Natural killer cell (primary cell): ENCODE results near the gene CBR4. TPM values are rescaled to one million over a fixed set of nuclear protein-coding genes. Genes with fewer than 3 reads are reported as not detected.

Source experiments
- ATAC-seq, 3 donors: fragments of 150-1000 bp in 2 of 3; fragments of 200-7000 bp in 1 of 3; cut with Tn5 transposase; 1 replicate in 1 of 3; 2 replicates in 2 of 3; pipeline ENCODE4 v1.10.0; 2021; ENCODE audit warnings: mild to moderate bottlenecking in 2 of 3, moderate library complexity in 2 of 3
- DNase-seq, 2 donors: peaks; one replicate each; pipeline versions ENCODE4 v3.0.0 to v3.0.0-alpha.2; 2013 to 2021; ENCODE audit warnings: mixed read lengths in 1 of 2
- H3K27ac ChIP-seq: one replicate; pipeline ENCODE4 v1.5.1; 2013; ENCODE audit warnings: mild to moderate bottlenecking, low read length
- H3K27me3 ChIP-seq: one replicate; pipeline ENCODE4 v1.6.1; 2013; ENCODE audit warnings: low read length; ENCODE audit not compliant: control insufficient read depth, insufficient read depth
- H3K36me3 ChIP-seq: one replicate; pipeline ENCODE4 v1.6.1; 2013; ENCODE audit warnings: low read length; ENCODE audit not compliant: control insufficient read depth, insufficient read depth
- H3K4me1 ChIP-seq: one replicate; pipeline ENCODE4 v1.6.1; 2013; ENCODE audit warnings: low read length; ENCODE audit not compliant: control insufficient read depth, insufficient read depth
- H3K4me3 ChIP-seq: one replicate; pipeline ENCODE4 v1.5.1; 2013; ENCODE audit warnings: low read length
- H3K9me3 ChIP-seq: one replicate; pipeline ENCODE4 v1.6.1; 2013; ENCODE audit warnings: low read length; ENCODE audit not compliant: control insufficient read depth, insufficient read depth
- H3K27ac Mint-ChIP-seq, 2 donors: one replicate each; pipeline ENCODE4 v1.8.0; 2022; ENCODE audit warnings: mild to moderate bottlenecking in 2 of 2, mixed read lengths in 2 of 2, moderate library complexity in 1 of 2
- H3K27me3 Mint-ChIP-seq, 2 donors: one replicate each; pipeline ENCODE4 v1.8.0; 2022; ENCODE audit warnings: low read depth in 2 of 2, mixed read lengths in 2 of 2
- H3K36me3 Mint-ChIP-seq: one replicate; pipeline ENCODE4 v1.8.0; 2022; ENCODE audit warnings: mixed read lengths
- H3K4me1 Mint-ChIP-seq, 2 donors: one replicate each; pipeline ENCODE4 v1.8.0; 2022; ENCODE audit warnings: mixed read lengths in 2 of 2
- H3K4me3 Mint-ChIP-seq: one replicate; pipeline ENCODE4 v1.8.0; 2022; ENCODE audit warnings: mild to moderate bottlenecking, moderate library complexity, mixed read lengths
- H3K9me3 Mint-ChIP-seq, 2 donors: one replicate each; pipeline ENCODE4 v1.8.0; 2022; ENCODE audit warnings: mixed read lengths in 2 of 2
- CTCF ChIP-seq: fragments of 200-600 bp; IDR thresholded peaks from one replicate; pipeline ENCODE4 v1.8.0; 2022; ENCODE audit warnings: antibody characterized with exemption
- WGBS: methylation state at CpG from one replicate; pipeline ENCODE4 v1.1.7; 2013; ENCODE audit warnings: missing lambda C conversion rate; ENCODE audit not compliant: insufficient coverage; 5-methylcytosine and 5-hydroxymethylcytosine counted together
- intact Hi-C: fragments of 100-400 bp; cut with micrococcal nuclease; formaldehyde crosslinking; loops from one replicate; pipeline ENCODE4 v1.14.2; 2022
- total RNA-seq, 4 donors: library from RNA; stranded (reverse); fragments of 120-200 nt in 1 of 4; gene quantifications; one replicate each; pipeline versions ENCODE4 v1.2.3 to v1.2.4, GENCODE V29; 2013 to 2022

Gene CBR4
- total RNA-seq, 3 donors from 2014 or later (not counting 1 experiment from before 2014, with no cell fraction given): 17.2 to 28.1 (median 20.3) TPM

DNA sequence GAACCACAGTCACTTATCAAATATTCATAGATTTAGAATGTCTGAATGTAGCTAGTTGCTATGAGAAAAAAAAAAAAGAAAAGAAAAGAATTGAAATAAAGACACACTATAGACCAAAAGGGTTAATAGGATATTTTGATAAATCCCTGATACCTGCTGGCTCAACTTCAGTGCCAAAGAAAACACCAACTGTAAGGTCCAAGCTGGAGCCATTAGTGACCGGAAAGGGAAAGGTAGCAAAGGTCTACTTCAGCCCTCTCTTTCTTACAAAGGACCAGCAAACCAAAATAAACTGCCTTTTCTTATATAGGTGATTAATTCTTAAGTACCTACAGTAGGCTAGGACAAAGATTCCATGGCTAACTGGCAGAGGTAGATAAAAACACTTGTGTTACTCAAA, 9.7 kb downstream of the CBR4 start:
- H3K36me3 ChIP-seq: peaks cover 63% of the 10 kb centered on the region

DNA sequence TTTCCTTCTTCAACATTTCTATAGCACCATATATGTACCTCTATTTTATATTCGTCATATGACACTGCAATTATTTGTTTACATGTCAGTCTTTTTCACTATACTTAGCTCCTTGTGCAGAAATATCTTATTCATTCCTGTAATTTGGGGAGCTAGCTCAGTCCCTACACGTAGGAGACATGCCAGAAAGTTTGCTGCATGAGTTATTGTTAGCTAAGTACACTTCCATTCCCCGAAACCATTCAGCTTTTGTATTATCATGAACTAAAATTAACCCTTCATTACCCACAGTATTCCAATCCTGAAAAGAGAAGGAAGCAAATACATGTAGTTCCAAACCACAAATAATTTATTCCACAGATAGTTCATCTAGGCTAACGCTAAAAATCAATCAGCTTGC, 10.2 kb downstream of the CBR4 start:
- peaks cover 66% of the 10 kb centered on the region for H3K36me3 ChIP-seq
- H3K36me3 Mint-ChIP-seq: peaks cover 37% of the 10 kb centered on the region
- H3K27me3 ChIP-seq: no peaks in the 10 kb centered on the region
- DNase-seq (no peak), ATAC-seq (no peak)
- H3K27me3 Mint-ChIP-seq: no peaks in the 10 kb centered on the region
- no peaks in the 10 kb centered on the region for H3K9me3 ChIP-seq
- no peak overlapping the region for H3K27ac Mint-ChIP-seq
- H3K9me3 Mint-ChIP-seq: no peaks in the 10 kb centered on the region
- H3K27ac ChIP-seq: no peak overlapping the region
- H3K4me1 ChIP-seq: no peaks in the 10 kb centered on the region
- intact Hi-C loops: loop anchor here (10.0 kb wide), 3 partner anchors 565 to 1025 kb away; partner anchors contain the start of genes DDX60 and MFAP3L
- no peak overlapping the region for H3K4me3 Mint-ChIP-seq
- H3K4me1 Mint-ChIP-seq: peaks cover 10 to 22% of the 10 kb centered on the region in 2 donors
- 96% methylated on average over 4 of the region's 4 CpGs for WGBS
- no peak overlapping the region for H3K4me3 ChIP-seq
- TF ChIP-seq CTCF: no peak

More for the DNA sequence above, 9.7 kb downstream of the CBR4 start:
- H3K9me3 Mint-ChIP-seq: no peaks in the 10 kb centered on the region
- 100% methylated on average over 1 of the region's 1 CpG for WGBS
- H3K27ac Mint-ChIP-seq: no peak overlapping the region
- no peak overlapping the region for H3K4me3 ChIP-seq
- peaks cover 10 to 22% of the 10 kb centered on the region in 2 donors for H3K4me1 Mint-ChIP-seq
- peaks cover 37% of the 10 kb centered on the region for H3K36me3 Mint-ChIP-seq
- no peak for DNase-seq
- no peak overlapping the region for H3K4me3 Mint-ChIP-seq
- H3K27ac ChIP-seq: no peak overlapping the region
- TF ChIP-seq CTCF: no peak
- intact Hi-C loops: loop anchor here (10.0 kb wide), 2 partner anchors 686 to 1024 kb away; partner anchors contain the start of genes DDX60 and MFAP3L
- ATAC-seq: no peak
- no peaks in the 10 kb centered on the region for H3K27me3 Mint-ChIP-seq
- no peaks in the 10 kb centered on the region for H3K27me3 ChIP-seq
- H3K4me1 ChIP-seq: no peaks in the 10 kb centered on the region
- H3K9me3 ChIP-seq: no peaks in the 10 kb centered on the region

- ATAC-seq (no peak), DNase-seq (no peak)
- no peaks in the 10 kb centered on the region for H3K9me3 Mint-ChIP-seq
- no peaks in the 10 kb centered on the region for H3K27me3 Mint-ChIP-seq
- H3K27ac ChIP-seq: no peak overlapping the region
- H3K36me3 ChIP-seq: peaks cover 66% of the 10 kb centered on the region
- H3K4me1 ChIP-seq: no peaks in the 10 kb centered on the region
- no peaks in the 10 kb centered on the region for H3K27me3 ChIP-seq
- H3K9me3 ChIP-seq: no peaks in the 10 kb centered on the region
- intact Hi-C loops: loop anchor here (10.0 kb wide), 1 partner anchor 566 kb away; no protein-coding TSS in a partner anchor
- no peak overlapping the region for H3K4me3 ChIP-seq
- no peak overlapping the region for H3K4me3 Mint-ChIP-seq
- WGBS: 100% methylated on average over 1 of the region's 1 CpG
- no peak overlapping the region for H3K27ac Mint-ChIP-seq
- H3K4me1 Mint-ChIP-seq: peaks cover 10 to 16% of the 10 kb centered on the region in 2 donors
- peaks cover 27% of the 10 kb centered on the region for H3K36me3 Mint-ChIP-seq
- no peak for TF ChIP-seq CTCF
Observed at GRCh38 chr4:168998596-168998995, 11.5 kb downstream of the CBR4 start.
